Cardiac muscle cell (in vitro differentiated cells and primary cell): ENCODE results near the gene MTUS2. TPM values are rescaled to one million over a fixed set of nuclear protein-coding genes. Genes with fewer than 3 reads are reported as not detected.

ENCODE experiments used
- DNase-seq, 2 donors: peaks; one replicate each; pipeline versions ENCODE4 v3.0.0 to v3.0.0-alpha.2; 2010 to 2017; ENCODE audit warnings: low read depth in 1 of 2, low spot score in 1 of 2
- H3K27ac ChIP-seq: fragments of 200-600 bp; sonication (generic); 2 replicates; pipeline ENCODE4 v1.5.1; 2016
- H3K27me3 ChIP-seq: fragments of 200-600 bp; sonication (generic); 2 replicates; pipeline ENCODE4 v1.6.0; 2016; ENCODE audit warnings: control low read depth
- H3K36me3 ChIP-seq: fragments of 200-600 bp; sonication (generic); 2 replicates; pipeline ENCODE4 v1.5.1; 2016; ENCODE audit warnings: control low read depth
- H3K4me1 ChIP-seq: fragments of 200-600 bp; sonication (generic); 2 replicates; pipeline ENCODE4 v1.8.1; 2017; ENCODE audit warnings: low read depth, mild to moderate bottlenecking, mixed run types
- H3K4me3 ChIP-seq: fragments of 200-600 bp; sonication (generic); 2 replicates; pipeline ENCODE4 v1.5.1; 2016; ENCODE audit warnings: mild to moderate bottlenecking
- H3K9me3 ChIP-seq: fragments of 200-600 bp; sonication (generic); 2 replicates; pipeline ENCODE4 v1.5.1; 2017; ENCODE audit warnings: low read depth, mild to moderate bottlenecking, control low read depth
- CTCF ChIP-seq: IDR thresholded peaks from 2 replicates; pipeline ENCODE4 v1.5.1; 2012; ENCODE audit warnings: low read depth, mild to moderate bottlenecking, low read length
- polyA plus RNA-seq: library from polyadenylated mRNA; unstranded; fragments of >200 nt; fragmentation: Nextera tagmentation; extraction: Ambion mirVana; gene quantifications from 2 replicates; pipeline ENCODE4 v1.2.1, GENCODE V29; 2016
- total RNA-seq: library from RNA; depleted of rRNA; stranded (reverse); fragments of >200 nt; gene quantifications from 2 replicates; pipeline ENCODE4 v1.2.3, GENCODE V29; 2016

Gene MTUS2
- total and polyA plus RNA-seq, 2 experiments from 2014 or later, result 31.6 to 96.9 TPM

GRCh38 chr13:29175250-29175873 is 355.2 kb downstream of the MTUS2 start:
- no peak for DNase-seq
- Histone ChIP-seq H3K36me3 (no peaks in the 10 kb centered on the region), H3K27me3 (no peaks in the 10 kb centered on the region), H3K9me3 (no peaks in the 10 kb centered on the region), H3K27ac (no peak overlapping the region), H3K4me1 (peaks cover 7% of the 10 kb centered on the region), H3K4me3 (no peak overlapping the region)
- no peak for TF ChIP-seq CTCF

- H3K27ac ChIP-seq, result no peak overlapping the region
- no peaks in the 10 kb centered on the region for H3K27me3 ChIP-seq
- no peak for DNase-seq
- H3K9me3 ChIP-seq, result no peaks in the 10 kb centered on the region
- H3K4me1 ChIP-seq, result peaks cover 7% of the 10 kb centered on the region
- no peak for TF ChIP-seq CTCF
- H3K36me3 ChIP-seq, result no peaks in the 10 kb centered on the region
- no peak overlapping the region for H3K4me3 ChIP-seq
Observed at GRCh38 chr13:29180055-29180454, 359.9 kb downstream of the MTUS2 start.

- TF ChIP-seq CTCF, result no peak
- Histone ChIP-seq H3K27me3 (no peaks in the 10 kb centered on the region), H3K4me1 (peaks cover 7% of the 10 kb centered on the region), H3K9me3 (no peaks in the 10 kb centered on the region), H3K4me3 (no peak overlapping the region), H3K36me3 (no peaks in the 10 kb centered on the region), H3K27ac (no peak overlapping the region)
- no peak for DNase-seq
Observed at GRCh38 chr13:29182216-29182615, 362.1 kb downstream of the MTUS2 start.

- no peak overlapping the region for H3K27ac ChIP-seq
- TF ChIP-seq CTCF, result no peak
Observed at GRCh38 chr13:29185926-29186325, 365.8 kb downstream of the MTUS2 start.

GRCh38 chr13:29187584-29187983 is 367.4 kb downstream of the MTUS2 start:
- Histone ChIP-seq H3K4me3 (no peak overlapping the region), H3K36me3 (no peaks in the 10 kb centered on the region), H3K9me3 (no peaks in the 10 kb centered on the region), H3K4me1 (no peaks in the 10 kb centered on the region), H3K27me3 (no peaks in the 10 kb centered on the region), H3K27ac (no peak overlapping the region)
- TF ChIP-seq CTCF, result no peak
- DNase-seq, result no peak

More at GRCh38 chr13:29185926-29186325, 365.8 kb downstream of the MTUS2 start:
- H3K4me1 ChIP-seq, result no peaks in the 10 kb centered on the region
- H3K9me3 ChIP-seq, result no peaks in the 10 kb centered on the region
- no peak for DNase-seq
- H3K27me3 ChIP-seq, result no peaks in the 10 kb centered on the region
- no peaks in the 10 kb centered on the region for H3K36me3 ChIP-seq
- no peak overlapping the region for H3K4me3 ChIP-seq
